OCI-LY1 (cell line): ENCODE results near the gene MPO.

ENCODE experiments used
- H2AFZ ChIP-seq: fragments of 200-600 bp; sonication (generic), shearing (Covaris generic); 2 replicates; pipeline ENCODE4 v1.6.0; 2014; ENCODE audit warnings: antibody characterized with exemption, mild to moderate bottlenecking, low read length
- H3F3A ChIP-seq: fragments of 200-600 bp; sonication (generic), shearing (Covaris generic); 2 replicates; pipeline ENCODE4 v1.6.0; 2014; ENCODE audit warnings: mild to moderate bottlenecking, antibody characterized with exemption, low read length, moderate library complexity; ENCODE audit not compliant: insufficient read depth
- H3K27ac ChIP-seq: fragments of 200-600 bp; sonication (generic); 2 replicates; pipeline ENCODE4 v1.5.1; 2014; ENCODE audit warnings: low read length, mixed run types, mild to moderate bottlenecking, low read depth; ENCODE audit not compliant: poor library complexity, severe bottlenecking
- H3K27me3 ChIP-seq: fragments of 200-600 bp; sonication (generic); 2 replicates; pipeline ENCODE4 v1.6.0; 2014; ENCODE audit warnings: antibody characterized with exemption, mild to moderate bottlenecking, low read length, moderate library complexity; ENCODE audit not compliant: insufficient read depth
- H3K36me3 ChIP-seq: fragments of 200-600 bp; sonication (generic); 2 replicates; pipeline ENCODE4 v1.6.1; 2014; ENCODE audit warnings: mild to moderate bottlenecking, antibody characterized with exemption, low read length, moderate library complexity, mixed read lengths; ENCODE audit not compliant: insufficient read depth
- H3K4me1 ChIP-seq: fragments of 200-600 bp; sonication (generic); 2 replicates; pipeline ENCODE4 v1.5.1; 2014; ENCODE audit warnings: mild to moderate bottlenecking, low read length, moderate library complexity; ENCODE audit not compliant: insufficient read depth, severe bottlenecking
- H3K4me2 ChIP-seq: fragments of 200-600 bp; sonication (generic), shearing (Covaris generic); 2 replicates; pipeline ENCODE4 v1.6.1; 2014; ENCODE audit warnings: low read length
- H3K4me3 ChIP-seq: fragments of 200-600 bp; sonication (generic); 2 replicates; pipeline ENCODE4 v1.5.1; 2014; ENCODE audit warnings: low read length, low read depth, mild to moderate bottlenecking, mixed read lengths; ENCODE audit not compliant: poor library complexity, severe bottlenecking
- H3K79me2 ChIP-seq: fragments of 200-600 bp; shearing (Covaris generic); 2 replicates; pipeline ENCODE4 v1.6.1; 2016; ENCODE audit warnings: mixed run types, low read length, mixed read lengths; ENCODE audit not compliant: insufficient read depth
- H3K9ac ChIP-seq: fragments of 200-600 bp; sonication (generic), shearing (Covaris generic); 2 replicates; pipeline ENCODE4 v1.6.1; 2014; ENCODE audit warnings: mild to moderate bottlenecking, low read length, mixed read lengths
- H3K9me2 ChIP-seq: fragments of 200-600 bp; sonication (generic), shearing (Covaris generic); 2 replicates; pipeline ENCODE4 v1.6.1; 2014; ENCODE audit warnings: low read depth, mild to moderate bottlenecking, low read length, mixed read lengths
- H3K9me3 ChIP-seq: fragments of 200-600 bp; shearing (Covaris generic); 2 replicates; pipeline ENCODE4 v1.6.1; 2014; ENCODE audit warnings: low read length, mixed read lengths
- H4K20me1 ChIP-seq: fragments of 200-600 bp; sonication (generic), shearing (Covaris generic); 2 replicates; pipeline ENCODE4 v1.6.0; 2016; ENCODE audit warnings: mild to moderate bottlenecking, low read length; ENCODE audit not compliant: insufficient read depth
- EZH2 ChIP-seq: fragments of 200-600 bp; sonication (generic), shearing (Covaris generic); IDR thresholded peaks from 2 replicates; pipeline ENCODE4 v1.8.0; 2017; ENCODE audit warnings: borderline replicate concordance, mixed run types, mild to moderate bottlenecking, antibody characterized with exemption, low read length, moderate library complexity, mixed read lengths
- TF ChIP-seq, protein P1 (sequence below): fragments of 200-600 bp; sonication (generic), shearing (Covaris generic); IDR thresholded peaks from 2 replicates; pipeline ENCODE4 v1.5.1; 2017; ENCODE audit warnings: mild to moderate bottlenecking, antibody characterized with exemption, low read length, moderate library complexity, mixed read lengths

Gene MPO

DNA sequence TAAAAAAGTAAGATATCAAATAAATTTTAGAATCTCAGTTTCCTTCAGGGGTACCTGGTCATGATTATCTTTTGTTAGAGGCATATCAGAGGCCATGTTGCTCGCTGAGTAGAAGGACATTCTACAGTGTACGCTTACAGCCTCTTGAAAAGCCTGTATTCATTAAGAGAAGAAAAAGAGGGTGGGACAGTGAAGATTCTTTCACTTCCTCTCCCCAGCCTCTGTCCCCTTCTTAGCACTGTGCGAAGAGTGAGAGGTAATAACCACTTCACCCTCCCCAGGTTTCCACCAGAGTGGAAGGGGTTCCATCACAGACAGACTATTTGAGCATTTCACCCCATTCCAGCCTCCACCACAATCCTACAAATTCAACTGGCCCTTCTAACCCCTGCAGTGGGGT, 47.2 kb downstream of the MPO start:
- H3K27me3 ChIP-seq, result 0 out of 2 replicates have a peak, but pooled peaks cover 9% of the 10 kb centered on the region
- no peaks in the 10 kb centered on the region for H3K79me2 ChIP-seq
- H3K9me2 ChIP-seq, result no peaks in the 10 kb centered on the region
- H3K9ac ChIP-seq, result no peak overlapping the region
- H3K4me3 ChIP-seq, result no peak overlapping the region
- no peak overlapping the region for H3K4me2 ChIP-seq
- H4K20me1 ChIP-seq, result no peaks in the 10 kb centered on the region
- peaks cover 9% of the 10 kb centered on the region for H3K4me1 ChIP-seq
- H3K36me3 ChIP-seq, result no peaks in the 10 kb centered on the region
- no peak overlapping the region for H2AFZ ChIP-seq
- H3K9me3 ChIP-seq, result no peaks in the 10 kb centered on the region
- TF ChIP-seq EZH2, result no peak
- TF ChIP-seq, protein P1, sequence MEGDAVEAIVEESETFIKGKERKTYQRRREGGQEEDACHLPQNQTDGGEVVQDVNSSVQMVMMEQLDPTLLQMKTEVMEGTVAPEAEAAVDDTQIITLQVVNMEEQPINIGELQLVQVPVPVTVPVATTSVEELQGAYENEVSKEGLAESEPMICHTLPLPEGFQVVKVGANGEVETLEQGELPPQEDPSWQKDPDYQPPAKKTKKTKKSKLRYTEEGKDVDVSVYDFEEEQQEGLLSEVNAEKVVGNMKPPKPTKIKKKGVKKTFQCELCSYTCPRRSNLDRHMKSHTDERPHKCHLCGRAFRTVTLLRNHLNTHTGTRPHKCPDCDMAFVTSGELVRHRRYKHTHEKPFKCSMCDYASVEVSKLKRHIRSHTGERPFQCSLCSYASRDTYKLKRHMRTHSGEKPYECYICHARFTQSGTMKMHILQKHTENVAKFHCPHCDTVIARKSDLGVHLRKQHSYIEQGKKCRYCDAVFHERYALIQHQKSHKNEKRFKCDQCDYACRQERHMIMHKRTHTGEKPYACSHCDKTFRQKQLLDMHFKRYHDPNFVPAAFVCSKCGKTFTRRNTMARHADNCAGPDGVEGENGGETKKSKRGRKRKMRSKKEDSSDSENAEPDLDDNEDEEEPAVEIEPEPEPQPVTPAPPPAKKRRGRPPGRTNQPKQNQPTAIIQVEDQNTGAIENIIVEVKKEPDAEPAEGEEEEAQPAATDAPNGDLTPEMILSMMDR, result no peak
- no peaks in the 10 kb centered on the region for H3F3A ChIP-seq
- H3K27ac ChIP-seq, result no peak overlapping the region

DNA sequence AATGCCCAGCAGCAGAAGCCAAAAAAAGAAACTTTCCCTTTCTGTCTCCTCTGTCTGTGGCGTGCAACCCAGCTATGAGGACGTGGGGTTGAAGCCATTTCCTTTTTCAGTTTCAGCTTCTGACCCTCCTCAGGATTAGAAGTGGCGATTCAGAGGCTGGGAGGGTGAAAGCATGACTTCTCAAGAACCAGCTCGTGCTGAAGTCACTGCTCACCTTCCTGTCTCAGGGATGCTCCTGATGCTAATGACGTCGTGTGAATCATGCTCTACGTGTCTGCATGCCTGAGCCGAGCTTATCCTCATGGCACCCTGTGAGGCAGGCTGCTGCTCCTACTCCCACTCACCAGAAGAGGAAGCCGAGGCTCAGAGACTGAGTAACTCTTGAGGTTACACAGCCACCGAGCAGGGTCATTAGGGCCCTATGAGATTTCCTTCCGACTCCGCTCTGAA, 48.0 kb downstream of the MPO start:
- Histone ChIP-seq H3F3A (no peaks in the 10 kb centered on the region), H3K4me2 (peak overlapping the region; percentile 10; the same call in 1 of the 2 replicates), H3K4me3 (no peak overlapping the region), H3K4me1 (peaks cover 9% of the 10 kb centered on the region), H3K27ac (no peak overlapping the region), H2AFZ (no peak overlapping the region), H3K79me2 (no peaks in the 10 kb centered on the region), H3K9ac (no peak overlapping the region), H3K36me3 (no peaks in the 10 kb centered on the region), H3K27me3 (0 out of 2 replicates have a peak, but pooled peaks cover 6% of the 10 kb centered on the region), H3K9me2 (no peaks in the 10 kb centered on the region), H4K20me1 (no peaks in the 10 kb centered on the region), H3K9me3 (no peaks in the 10 kb centered on the region)
- TF ChIP-seq, protein P1, result no peak
- no peak for TF ChIP-seq EZH2

- H3K4me1 ChIP-seq, result peaks cover 9% of the 10 kb centered on the region
- no peak overlapping the region for H3K4me2 ChIP-seq
- 0 out of 2 replicates have a peak, but pooled peaks cover 6% of the 10 kb centered on the region for H3K27me3 ChIP-seq
Measured at GRCh38 chr17:58231641-58232040, 49.1 kb downstream of the MPO start.

More at GRCh38 chr17:58231641-58232040, 49.1 kb downstream of the MPO start:
- H3K4me3 ChIP-seq, result no peak overlapping the region
- no peaks in the 10 kb centered on the region for H3F3A ChIP-seq
- H3K36me3 ChIP-seq, result no peaks in the 10 kb centered on the region
- no peak overlapping the region for H2AFZ ChIP-seq
- no peaks in the 10 kb centered on the region for H3K9me3 ChIP-seq
- H3K79me2 ChIP-seq, result no peaks in the 10 kb centered on the region
- no peak overlapping the region for H3K27ac ChIP-seq
- no peaks in the 10 kb centered on the region for H3K9me2 ChIP-seq
- H4K20me1 ChIP-seq, result no peaks in the 10 kb centered on the region
- H3K9ac ChIP-seq, result no peak overlapping the region
- TF ChIP-seq EZH2, result no peak
- TF ChIP-seq, protein P1, result no peak
